Transverse colon (tissue), 4 donors: ENCODE data around the gene DMD. TPM values are rescaled to one million over a fixed set of nuclear protein-coding genes. Genes with fewer than 3 reads are reported as not detected.

ENCODE experiments used
- DNase-seq: peaks from one replicate; pipeline ENCODE4 v3.0.0-alpha.2; 2019
- H3K27ac ChIP-seq, 4 donors: fragments of 200-600 bp; sonication (generic); 2 replicates each; pipeline ENCODE4 v1.5.1; 2016 to 2018; ENCODE audit warnings: inconsistent platforms in 4 of 4
- H3K27me3 ChIP-seq: fragments of 200-600 bp; sonication (generic); 2 replicates; pipeline ENCODE4 v1.5.1; 2017; ENCODE audit warnings: inconsistent platforms
- H3K36me3 ChIP-seq, 4 donors: fragments of 200-600 bp; sonication (generic); 2 replicates each; pipeline ENCODE4 v1.5.1; 2017 to 2019; ENCODE audit warnings: inconsistent platforms in 4 of 4
- H3K4me1 ChIP-seq, 4 donors: fragments of 200-600 bp; sonication (generic); 2 replicates each; pipeline ENCODE4 v1.5.1; 2017 to 2020; ENCODE audit warnings: inconsistent platforms in 4 of 4
- H3K4me3 ChIP-seq, 4 donors: fragments of 200-600 bp; sonication (generic); 1 replicate in 1 of 4; 2 replicates in 3 of 4; pipeline versions ENCODE4 v1.5.1 to v1.6.1; 2017 to 2019; ENCODE audit warnings: inconsistent platforms in 4 of 4
- H3K9me3 ChIP-seq, 2 donors: fragments of 200-600 bp; sonication (generic); 2 replicates each; pipeline ENCODE4 v1.5.1; 2017 to 2019; ENCODE audit warnings: inconsistent platforms in 2 of 2
- CTCF ChIP-seq, 5 experiments: fragments of 200-600 bp in 3 of 5; fragments of 450-650 bp in 2 of 5; sonication (generic) in 3 of 5; IDR thresholded peaks; 1 replicate in 2 of 5; 2 replicates in 3 of 5; pipeline ENCODE4 v1.5.1; 2016 to 2017; ENCODE audit warnings: antibody characterized with exemption in 5 of 5, inconsistent platforms in 3 of 5, mild to moderate bottlenecking in 2 of 5, moderate library complexity in 1 of 5
- EP300 ChIP-seq: sonication (generic); formaldehyde crosslinking; IDR thresholded peaks from one replicate; pipeline ENCODE4 v1.6.1; 2017; ENCODE audit warnings: antibody characterized with exemption, low read depth
- POLR2A ChIP-seq: fragments of 450-650 bp; IDR thresholded peaks from one replicate; pipeline ENCODE4 v1.6.1; 2016; ENCODE audit warnings: antibody characterized with exemption, mild to moderate bottlenecking, moderate library complexity
- POLR2AphosphoS5 ChIP-seq, 3 donors: sonication (generic); formaldehyde crosslinking; IDR thresholded peaks; one replicate each; pipeline ENCODE4 v1.6.1; 2016; ENCODE audit warnings: antibody characterized with exemption in 3 of 3
- WGBS, 2 donors: methylation state at CpG; one replicate each; pipeline ENCODE4 v1.1.5; 2018; ENCODE audit warnings: low coverage in 1 of 2; 5-methylcytosine and 5-hydroxymethylcytosine counted together
- in situ Hi-C, 4 donors: fragments of 200-750 bp; cut with MboI; loops; one replicate each; pipeline versions ENCODE4 v1.15.0 to v1.15.1; 2017; ENCODE audit warnings: low sequenced_read_pairs in 3 of 4, low pct_ligation_motif_present in 1 of 4, low pct_unique_long_range_greater_than_20kb in 1 of 4
- intact Hi-C: fragments of 100-400 bp; cut with DNase I; formaldehyde crosslinking; loops from one replicate; pipeline ENCODE4 v1.15.1; 2023; ENCODE audit warnings: low total_unique reads
- total RNA-seq, 4 donors: library from RNA; depleted of rRNA; stranded (reverse); fragments of >200 nt; gene quantifications; one replicate each; pipeline ENCODE4 v1.1.0, GENCODE V29; 2016

Gene DMD
- total RNA-seq, 4 donors from 2014 or later, result 20.9 to 44.6 (median 32.5) TPM

DNA sequence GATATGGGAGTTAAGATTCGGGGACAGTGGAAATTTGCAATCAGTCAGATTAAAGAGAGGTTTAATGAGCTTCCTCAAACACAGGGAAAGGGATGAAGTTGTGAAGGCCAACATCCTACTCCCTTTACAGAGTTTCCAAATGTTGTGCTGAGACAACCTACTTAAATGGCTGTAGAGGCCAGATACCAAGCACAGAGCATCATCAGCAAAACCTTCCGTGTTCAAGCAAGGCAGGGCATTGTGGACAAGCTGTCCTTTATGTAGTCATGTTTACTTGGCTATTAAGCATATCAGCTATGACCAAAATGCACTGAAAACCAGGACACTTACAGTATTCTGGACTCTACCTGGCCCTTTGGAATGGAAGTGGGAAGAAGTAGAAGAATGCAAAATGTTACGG is 197.3 kb downstream of the DMD start:
- no peaks in the 10 kb centered on the region for H3K9me3 ChIP-seq
- no peaks in the 10 kb centered on the region for H3K36me3 ChIP-seq
- 86% methylated on average over 3 of the region's 3 CpGs; no CpG with 5 or more reads in 1 of the 2 donors for whole genome bisulfite sequencing, 2 donors
- no peak overlapping the region for H3K4me3 ChIP-seq
- H3K4me1 ChIP-seq, result no peaks in the 10 kb centered on the region
- intact Hi-C loops (no loop called here), in situ Hi-C loops (no loop called here)
- DNase-seq, result no peak
- TF ChIP-seq POLR2A (no peak), POLR2AphosphoS5 (IDR thresholded peaks at IDR 0.05) (no peak), EP300 (no peak), CTCF (IDR thresholded peaks at IDR 0.05) (no peak)
- no peak overlapping the region for H3K27ac ChIP-seq
- no peaks in the 10 kb centered on the region for H3K27me3 ChIP-seq

DNA sequence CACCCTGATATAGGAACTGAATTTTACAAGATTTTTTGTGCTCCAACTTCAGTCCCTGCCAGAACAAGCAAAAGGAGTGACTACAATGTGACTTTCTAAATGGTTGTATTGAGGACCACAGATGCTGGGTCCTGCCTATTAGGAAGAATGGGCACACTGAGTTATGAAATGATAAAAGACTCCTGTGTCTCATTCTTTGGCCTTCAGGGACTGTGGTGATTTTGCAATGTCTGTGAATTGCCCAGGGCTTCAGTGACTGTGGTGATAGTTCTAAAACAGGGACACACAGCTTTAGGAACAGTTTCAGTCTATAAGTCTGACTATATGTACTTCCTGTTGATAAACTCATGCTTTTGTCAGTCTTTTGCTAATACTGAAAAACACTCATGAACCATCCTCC is 210.2 kb downstream of the DMD start:
- intact Hi-C loops (no loop called here), in situ Hi-C loops (no loop called here)
- H3K4me1 ChIP-seq, result no peaks in the 10 kb centered on the region
- no peak overlapping the region for H3K4me3 ChIP-seq
- TF ChIP-seq POLR2AphosphoS5 (IDR thresholded peaks at IDR 0.05), result no peak
- no peak for TF ChIP-seq POLR2A
- no peak for TF ChIP-seq EP300
- no peak for TF ChIP-seq CTCF (IDR thresholded peaks at IDR 0.05)
- no peaks in the 10 kb centered on the region for H3K27me3 ChIP-seq
- H3K36me3 ChIP-seq, result no peaks in the 10 kb centered on the region
- H3K27ac ChIP-seq, result no peak overlapping the region
- DNase-seq, result no peak
- H3K9me3 ChIP-seq, result no peaks in the 10 kb centered on the region

GRCh38 chrX:32998776-32999175 is 212.6 kb downstream of the DMD start:
- Histone ChIP-seq H3K27ac (no peak overlapping the region), H3K4me3 (no peak overlapping the region), H3K9me3 (no peaks in the 10 kb centered on the region), H3K4me1 (no peaks in the 10 kb centered on the region), H3K36me3 (no peaks in the 10 kb centered on the region), H3K27me3 (no peaks in the 10 kb centered on the region)
- in situ Hi-C loops (no loop called here), intact Hi-C loops (no loop called here)
- no peak for TF ChIP-seq POLR2A
- TF ChIP-seq EP300, result no peak
- TF ChIP-seq CTCF (IDR thresholded peaks at IDR 0.05), result no peak
- TF ChIP-seq POLR2AphosphoS5 (IDR thresholded peaks at IDR 0.05), result no peak
- no peak for DNase-seq
- 83 to 93% methylated on average over 3 to 4 of the region's 4 CpGs for WGBS, 2 donors

DNA sequence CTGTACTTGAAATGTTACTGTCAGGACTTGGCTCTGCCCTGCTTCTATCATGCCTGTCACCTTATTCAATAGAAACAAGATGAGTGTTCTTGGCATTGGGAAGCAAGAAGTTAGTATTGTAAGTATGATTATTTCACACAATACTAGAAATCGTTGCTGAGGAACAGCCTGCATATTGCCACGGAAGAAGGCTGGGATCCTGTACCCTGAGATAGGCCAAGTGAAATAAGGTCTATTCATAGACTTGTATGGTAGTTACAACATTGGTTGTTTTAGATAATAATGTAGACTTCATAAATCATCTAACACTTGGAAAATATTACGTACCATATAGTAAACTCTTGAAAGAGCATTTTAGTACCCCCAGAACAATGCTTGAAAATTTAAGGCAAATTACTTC is 215.9 kb downstream of the DMD start:
- WGBS, 2 donors, result 71 to 75% methylated on average over 1 to 3 of the region's 3 CpGs
- H3K4me1 ChIP-seq, result no peaks in the 10 kb centered on the region

More for the DNA sequence above, 215.9 kb downstream of the DMD start:
- TF ChIP-seq POLR2A, result no peak
- no peak for TF ChIP-seq POLR2AphosphoS5 (IDR thresholded peaks at IDR 0.05)
- no peak for TF ChIP-seq EP300
- no peak for TF ChIP-seq CTCF (IDR thresholded peaks at IDR 0.05)
- no peak overlapping the region for H3K27ac ChIP-seq
- no peak for DNase-seq
- H3K27me3 ChIP-seq, result no peaks in the 10 kb centered on the region
- intact Hi-C loops, result no loop called here
- no peaks in the 10 kb centered on the region for H3K36me3 ChIP-seq
- in situ Hi-C loops, result no loop called here
- H3K9me3 ChIP-seq, result no peaks in the 10 kb centered on the region
- H3K4me3 ChIP-seq, result no peak overlapping the region
